ENCODE data around the gene ZNF445.
"Not testable (repeated sequence)": the region's sequence is repeated elsewhere in the genome, so short reads cannot be mapped to it uniquely, and the experiment has no call there.

The ZNF445 gene

DNA sequence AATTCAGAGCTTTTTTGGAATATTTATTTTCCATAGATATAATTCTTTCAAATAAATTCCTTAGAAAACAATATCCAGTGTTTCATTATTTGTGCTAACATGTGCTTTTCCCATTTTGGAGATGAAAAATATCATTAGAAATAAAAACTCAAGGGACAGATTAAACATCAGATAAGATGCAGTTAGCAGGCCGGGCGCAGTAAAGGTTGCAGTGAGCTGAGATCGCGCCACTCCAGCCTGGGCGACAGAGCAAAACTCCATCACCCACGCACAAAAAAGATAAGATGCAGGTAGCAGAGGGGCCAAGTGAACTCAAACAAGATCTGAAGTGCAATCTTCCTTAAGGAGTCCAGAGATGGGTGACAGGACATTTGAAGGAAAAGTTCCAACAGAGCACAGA, 48.0 kb downstream of the ZNF445 start:
- no peak for DNase-seq

DNA sequence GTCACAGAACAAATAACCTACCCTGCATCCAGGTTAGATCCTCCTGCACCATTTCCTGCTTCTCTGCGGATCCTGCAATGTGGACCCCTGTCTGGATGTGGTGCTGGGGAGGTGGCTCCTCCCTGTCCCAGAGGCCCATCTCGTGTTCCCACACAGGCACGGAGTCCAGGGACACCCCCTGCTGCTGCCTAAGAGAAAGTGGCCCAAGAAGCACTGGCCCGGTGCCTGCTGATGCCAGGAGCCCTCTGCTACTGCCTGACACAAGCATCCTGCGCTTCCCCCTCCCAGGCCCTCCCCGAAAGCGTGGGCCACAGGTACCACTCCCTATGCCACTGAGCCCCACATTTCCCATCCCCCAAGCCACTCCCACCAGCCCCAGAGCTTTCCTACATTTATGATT, 48.6 kb downstream of the ZNF445 start:
- no peak for DNase-seq

DNA sequence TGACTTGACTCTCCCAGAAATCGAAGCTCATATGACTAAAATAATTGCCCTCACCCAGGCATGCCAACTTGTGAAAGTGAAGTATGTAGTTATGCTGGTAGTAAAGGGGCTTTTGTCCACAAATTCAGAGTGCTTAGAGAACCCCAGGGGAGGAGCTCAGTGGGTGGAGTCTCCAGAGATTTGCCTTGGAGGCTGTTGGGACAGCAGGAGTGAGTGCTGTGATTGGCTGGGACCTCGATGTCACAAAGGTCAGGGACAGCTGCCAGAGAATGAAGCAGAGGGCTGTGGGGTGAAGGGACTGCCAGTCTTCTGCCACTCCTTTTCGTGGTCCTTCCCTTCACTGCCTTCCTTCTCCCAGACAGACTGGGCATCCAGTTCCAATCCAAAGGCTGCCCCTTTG, 49.8 kb downstream of the ZNF445 start:
- DNase-seq, result no peak

DNA sequence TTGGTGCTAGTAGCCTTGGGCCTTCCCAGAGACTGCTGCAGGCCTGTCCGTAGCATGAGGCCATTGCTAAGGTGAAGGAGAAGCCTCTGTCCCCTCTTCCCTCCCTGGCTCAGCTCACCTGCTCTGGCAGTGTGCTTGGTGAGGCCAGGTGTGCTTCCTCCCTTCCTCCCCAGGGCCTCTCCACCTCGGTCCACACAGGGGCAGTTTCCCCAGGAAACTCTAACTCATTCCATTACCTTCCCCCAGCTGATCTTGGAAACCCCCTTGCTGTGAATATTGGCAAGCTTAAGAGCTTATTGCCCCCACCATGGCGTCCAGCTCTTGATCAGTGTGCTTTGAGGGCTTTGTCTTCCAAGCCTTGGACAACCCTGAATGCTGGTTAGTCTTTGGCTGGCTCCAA, 52.7 kb downstream of the ZNF445 start:
- DNase-seq, result no peak

DNA sequence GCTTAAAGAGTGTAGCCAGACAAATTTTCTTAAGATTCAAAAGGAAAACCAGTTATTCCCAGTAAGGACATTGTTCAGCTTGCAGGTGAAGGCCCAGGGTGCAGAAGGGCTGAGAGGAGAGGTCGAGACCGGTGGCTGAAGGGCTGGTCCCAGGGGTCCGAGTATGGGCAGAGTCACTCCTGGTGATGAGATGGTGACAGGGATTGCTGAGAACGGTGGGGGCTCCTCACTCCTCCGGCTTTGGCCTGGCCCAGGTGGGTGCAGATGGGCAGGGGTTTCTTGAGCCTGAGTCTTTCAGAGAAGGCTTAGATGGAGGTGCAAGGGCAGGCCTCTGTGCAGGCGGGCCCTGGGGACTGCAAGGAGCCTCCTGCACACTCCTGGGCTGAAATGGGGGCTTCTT, 56.2 kb downstream of the ZNF445 start:
- no peak for DNase-seq

DNA sequence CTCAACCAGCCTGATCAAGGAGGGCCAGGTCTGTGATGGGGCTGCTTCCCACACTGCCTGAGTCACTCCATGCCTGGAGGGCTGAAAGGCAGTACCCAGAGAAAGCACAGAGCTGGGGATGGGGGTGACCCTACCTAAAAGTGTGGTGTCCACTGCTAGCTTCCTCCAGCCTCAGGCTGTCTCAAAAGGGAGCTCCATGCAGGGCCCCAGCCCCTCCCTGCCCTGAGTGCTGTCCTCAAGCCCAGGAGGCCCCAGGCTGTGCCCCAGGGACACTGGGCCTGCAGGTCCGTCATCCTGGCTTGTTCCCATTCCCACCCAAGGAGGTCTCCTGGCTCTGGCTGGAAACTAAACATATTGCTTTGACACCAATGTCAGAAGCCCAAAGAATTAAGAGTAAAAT, 56.8 kb downstream of the ZNF445 start:
- no peak for DNase-seq

DNA sequence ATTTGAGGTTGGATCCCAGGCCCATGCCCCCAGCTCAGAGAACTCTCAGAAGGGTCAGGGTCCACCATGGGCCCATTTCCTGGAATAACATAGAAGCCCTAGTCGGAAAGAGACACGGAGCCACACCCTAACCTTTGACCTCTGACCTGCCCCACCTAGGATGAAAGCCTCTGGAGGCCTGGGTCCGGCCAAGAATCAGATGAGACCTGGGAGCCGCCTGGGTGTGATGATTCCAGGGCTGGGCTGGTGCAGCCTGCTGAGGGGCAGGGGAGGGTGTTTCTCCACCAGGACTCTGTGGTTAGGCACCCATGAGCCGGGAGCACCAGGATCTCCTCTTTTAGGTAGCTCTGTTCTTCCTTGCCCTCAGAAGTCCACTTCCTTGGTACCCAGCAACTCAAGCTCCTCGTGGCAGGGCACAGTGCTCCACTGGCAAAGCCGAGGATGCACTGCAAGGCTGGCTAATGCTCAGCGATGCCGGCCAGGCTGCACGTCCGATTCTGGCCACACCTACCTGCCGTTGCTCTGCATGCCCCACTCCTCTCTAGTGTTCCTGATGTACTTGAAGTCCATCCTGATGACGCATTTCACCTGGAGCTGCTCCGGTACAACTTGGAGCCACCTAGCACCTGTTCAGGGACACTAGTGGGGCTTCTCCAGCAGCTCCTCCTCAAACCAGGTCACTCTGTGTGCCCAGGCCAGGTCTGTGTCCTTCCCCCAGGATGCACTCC, 57.4 kb downstream of the ZNF445 start:
- no peak for DNase-seq

DNA sequence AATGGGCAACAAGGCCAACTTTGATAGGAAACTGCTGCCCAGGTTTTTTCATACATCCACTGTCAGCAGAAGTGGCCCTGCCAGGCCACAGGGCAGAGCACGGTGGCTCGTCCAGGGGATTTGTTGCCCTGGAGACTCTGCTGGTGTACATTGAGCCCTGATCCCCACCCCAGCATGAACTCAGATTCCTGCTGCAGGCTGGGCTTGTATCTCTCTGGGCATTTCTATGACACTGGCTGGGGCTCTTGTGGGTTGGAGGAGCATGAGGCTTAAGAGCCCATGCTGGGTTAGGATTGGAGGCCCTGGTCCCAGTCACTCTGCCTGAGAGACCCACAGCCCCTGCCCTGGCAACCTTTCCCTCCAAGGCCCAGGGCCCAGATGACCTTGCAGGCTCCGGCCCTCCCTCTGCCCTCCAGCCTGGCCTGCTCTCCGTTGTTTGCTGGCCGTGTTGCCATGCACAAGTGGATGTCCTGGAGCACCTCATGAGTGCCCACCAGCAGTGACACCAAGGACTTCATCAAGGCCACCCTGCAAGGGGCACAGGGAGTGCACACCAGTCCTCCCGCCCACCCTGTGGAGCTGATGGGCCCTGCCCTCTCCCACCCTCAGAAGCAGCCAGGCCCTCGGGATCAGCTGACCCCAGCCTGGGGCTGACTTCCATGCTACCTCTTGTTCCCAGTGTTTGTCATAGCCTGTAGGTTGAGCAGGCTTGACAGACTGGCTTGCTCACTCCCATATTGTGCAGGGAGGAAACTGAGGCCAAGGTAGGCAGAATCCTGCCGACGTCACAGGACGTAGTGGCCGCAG, 58.2 kb downstream of the ZNF445 start:
- DNase-seq, result no peak

DNA sequence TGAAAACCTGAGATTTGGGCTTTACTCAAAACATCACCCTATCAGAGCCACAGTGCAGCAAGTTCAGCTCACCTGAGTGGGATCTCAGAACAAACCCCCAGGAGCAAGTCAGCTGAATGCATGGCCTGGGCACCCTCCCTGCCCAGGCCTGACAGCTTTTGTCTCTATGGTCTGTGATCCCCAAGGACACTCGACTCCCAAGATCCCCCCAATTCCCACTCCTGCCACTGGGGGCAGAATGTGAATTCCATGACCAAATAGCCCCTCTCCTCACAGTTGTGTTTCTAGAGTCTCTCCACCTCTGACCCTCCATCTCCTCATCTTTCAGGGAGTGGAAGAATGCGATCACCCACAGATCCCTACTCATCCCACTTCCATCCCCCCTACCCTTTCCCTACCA, 58.9 kb downstream of the ZNF445 start:
- DNase-seq, result no peak

DNA sequence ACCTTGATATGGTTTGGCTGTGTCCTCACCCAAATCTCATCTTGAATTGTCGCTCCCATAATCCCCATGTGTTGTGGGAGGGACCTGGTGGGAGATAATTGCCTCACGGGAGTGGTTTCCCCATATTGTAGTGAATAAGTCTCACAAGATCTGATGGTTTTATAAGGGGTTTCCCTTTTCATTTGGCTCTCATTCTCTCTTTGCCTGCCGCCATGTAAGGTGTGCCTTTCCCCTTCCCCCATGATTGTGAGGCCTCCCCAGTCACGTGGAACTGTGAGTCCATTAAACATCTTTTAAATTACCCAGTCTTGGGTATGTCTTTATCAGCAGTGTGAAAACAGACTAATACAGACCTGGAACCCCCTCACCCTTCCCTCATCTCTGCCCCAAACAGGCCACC, 59.4 kb downstream of the ZNF445 start:
- not testable (repeated sequence) for DNase-seq

DNA sequence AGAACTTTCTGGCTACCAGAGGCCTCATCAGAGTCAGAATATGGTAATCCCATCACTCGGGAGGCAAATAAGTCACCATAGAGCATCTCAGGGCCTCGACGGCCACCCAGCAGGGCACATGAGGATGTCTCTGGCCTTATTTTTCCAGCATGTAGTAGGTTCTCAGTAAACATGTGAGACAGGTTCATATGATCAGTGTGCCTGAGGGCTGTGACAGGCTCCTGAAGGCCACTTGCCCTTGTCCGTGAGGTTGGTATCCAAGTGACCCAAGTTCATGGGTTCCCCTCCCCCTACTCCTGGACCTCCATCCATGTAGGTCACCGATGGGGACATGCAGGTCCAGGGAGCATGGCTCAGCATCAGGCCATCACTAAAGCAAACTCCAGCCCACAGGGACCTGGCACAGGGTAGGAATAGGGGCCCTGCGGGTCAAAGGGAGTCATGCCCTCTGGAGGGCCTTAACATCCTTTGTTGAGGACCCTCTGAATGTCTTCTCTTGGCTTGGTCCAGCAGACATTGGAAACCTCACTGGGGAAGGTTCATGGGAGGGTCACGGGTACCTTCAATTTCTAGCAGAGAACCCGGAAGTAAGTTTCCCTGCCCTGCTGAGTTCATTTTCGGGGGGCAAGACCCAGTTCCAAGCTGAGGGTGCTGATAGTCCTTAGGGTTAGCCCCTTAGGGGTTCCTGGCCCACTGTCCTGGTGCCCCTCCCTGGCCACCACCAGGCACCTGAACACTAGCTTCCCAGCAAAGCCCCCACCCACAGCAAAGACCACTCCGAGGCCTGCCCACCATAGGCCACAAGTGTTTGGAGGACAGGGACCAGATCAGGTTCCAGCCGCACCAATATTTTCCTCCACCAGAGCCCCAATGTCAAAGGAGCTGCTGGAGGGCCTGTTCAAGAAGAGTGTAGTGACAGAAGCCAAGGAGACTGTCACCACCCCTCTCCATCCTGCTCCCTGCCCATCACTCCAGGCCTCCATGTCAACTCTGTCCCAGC, 61.1 kb downstream of the ZNF445 start:
- DNase-seq, result no peak

DNA sequence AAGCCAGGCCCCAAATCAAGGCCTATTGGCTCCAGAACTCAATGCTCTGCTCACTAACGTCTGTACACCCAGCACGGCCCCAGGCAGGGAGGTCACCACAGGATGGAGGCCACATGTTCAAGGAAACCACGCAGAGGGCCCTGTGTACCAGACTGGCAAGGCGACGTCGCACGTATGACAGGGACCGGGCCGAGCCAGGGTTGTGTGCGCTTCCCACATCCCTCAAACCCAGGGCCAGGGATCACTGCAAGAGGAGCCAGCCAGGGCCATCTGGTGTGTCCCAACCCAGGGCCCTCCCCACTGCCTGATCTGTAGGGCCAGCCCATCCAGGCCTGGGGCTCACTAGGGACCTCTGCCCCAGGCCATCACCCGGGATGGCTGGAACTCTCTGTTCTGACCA, 62.0 kb downstream of the ZNF445 start:
- no peak for DNase-seq

DNA sequence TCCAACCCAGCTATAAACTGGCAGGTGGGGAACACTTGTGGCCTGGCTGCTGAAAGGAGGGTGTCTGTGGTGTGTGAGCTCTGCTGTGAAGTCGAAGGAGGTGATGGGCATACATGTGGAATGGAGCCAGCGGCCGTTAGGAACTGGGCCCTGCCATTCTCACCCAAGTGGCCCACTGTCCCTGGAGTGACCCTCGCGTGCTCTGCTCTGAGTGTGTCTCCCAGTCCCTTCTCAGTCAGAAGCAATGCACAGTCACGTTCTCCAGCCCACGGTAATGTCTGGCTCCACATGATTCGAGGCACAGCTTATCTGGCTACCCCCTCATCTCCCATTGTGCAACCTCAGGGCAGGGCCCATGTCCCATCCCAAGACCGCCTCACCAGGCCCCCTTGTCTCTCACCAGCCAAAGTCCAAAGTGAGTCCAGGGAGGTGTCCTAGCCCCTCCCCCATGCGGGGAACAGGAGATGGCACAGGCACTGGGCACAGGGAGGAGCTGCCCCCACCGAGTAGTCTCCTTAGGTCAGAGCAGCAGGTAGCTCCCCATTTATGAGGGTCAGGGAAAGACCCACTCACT, 62.9 kb downstream of the ZNF445 start:
- no peak for DNase-seq

DNA sequence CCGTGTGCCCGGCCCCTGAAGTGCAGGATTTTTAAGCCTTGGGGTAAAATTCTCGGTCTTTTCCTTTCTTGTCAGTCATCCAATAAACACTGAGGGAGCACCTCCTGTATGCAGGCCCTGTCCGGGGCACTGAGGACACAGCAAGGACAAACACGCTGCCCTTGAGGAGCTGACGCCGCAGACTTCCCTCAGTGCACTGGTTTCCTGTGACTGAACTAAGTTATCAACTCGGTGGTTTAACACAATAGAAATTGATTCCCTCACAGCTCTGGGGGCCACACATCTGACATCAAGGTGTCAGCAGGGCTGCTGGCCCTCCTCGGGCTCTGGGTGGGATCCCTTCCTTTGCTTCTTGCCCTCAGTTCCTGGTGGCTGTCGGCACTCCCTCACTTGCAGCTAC, 65.1 kb downstream of the ZNF445 start:
- no peak for DNase-seq

DNA sequence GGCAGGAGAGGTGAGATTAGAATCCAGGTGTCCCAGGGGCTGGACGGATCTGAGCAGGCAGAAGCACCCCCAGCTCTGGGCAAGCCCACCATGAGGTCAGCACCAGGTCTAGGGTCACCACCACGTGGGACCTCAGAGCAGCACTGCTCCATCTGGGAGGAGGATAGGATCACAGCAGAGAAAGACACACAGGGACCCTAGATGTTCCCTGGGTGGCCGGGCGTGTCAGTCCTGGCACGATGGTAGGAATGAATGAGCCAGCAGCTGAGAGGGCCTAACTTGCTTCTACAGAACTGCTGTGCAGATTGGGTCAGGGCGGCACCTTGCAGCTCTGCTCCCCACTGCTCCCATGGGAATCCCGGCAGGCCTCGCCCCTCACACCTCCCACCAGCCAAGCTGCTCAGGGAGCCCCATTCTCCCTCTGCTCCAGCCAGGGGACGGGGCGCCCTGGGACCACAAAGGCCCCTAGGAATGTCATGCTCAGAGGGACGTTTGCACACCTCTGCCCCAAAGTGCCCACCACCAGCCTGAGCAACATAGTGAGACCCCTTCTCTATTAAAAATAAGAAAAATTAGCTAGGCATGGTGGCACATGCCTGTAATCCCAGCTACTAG, 66.3 kb downstream of the ZNF445 start:
- DNase-seq, result no peak

DNA sequence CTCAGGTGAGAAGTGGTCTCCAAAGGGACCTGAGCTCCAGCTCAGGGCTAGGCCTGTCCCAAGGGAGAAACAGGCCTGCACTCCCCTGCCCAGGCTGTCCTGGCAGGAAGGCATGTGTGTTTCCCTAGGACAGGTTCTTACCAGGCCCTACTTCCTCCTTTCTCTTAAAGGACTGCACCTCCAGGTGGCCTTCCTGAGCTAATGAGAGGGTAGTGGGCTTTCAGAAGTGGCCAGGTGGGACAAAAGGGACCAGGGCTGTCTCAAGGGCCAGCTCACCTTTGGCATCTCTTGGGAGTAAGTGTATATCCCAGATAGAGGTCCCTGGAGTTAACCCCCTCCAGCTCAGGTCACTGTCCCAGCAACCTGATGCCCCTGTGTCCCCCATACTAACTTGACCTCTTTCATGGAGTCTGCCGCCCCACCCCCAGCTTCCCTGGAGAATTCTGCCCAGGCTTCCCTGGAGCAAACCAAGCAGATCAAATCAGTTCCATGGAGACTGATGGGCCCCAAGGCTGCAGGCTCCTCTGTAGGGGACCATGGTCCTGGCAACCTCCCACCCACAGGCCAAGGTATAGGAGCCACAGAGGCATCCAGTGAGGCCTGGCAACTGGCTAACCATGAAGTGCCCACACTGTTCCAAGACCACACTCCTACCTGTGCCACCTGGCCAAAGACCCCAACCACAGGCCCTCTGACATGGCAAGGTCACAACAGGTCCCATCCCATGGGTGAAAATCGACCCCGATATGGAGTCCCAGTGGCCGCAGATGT, 67.6 kb downstream of the ZNF445 start:
- no peak for DNase-seq

DNA sequence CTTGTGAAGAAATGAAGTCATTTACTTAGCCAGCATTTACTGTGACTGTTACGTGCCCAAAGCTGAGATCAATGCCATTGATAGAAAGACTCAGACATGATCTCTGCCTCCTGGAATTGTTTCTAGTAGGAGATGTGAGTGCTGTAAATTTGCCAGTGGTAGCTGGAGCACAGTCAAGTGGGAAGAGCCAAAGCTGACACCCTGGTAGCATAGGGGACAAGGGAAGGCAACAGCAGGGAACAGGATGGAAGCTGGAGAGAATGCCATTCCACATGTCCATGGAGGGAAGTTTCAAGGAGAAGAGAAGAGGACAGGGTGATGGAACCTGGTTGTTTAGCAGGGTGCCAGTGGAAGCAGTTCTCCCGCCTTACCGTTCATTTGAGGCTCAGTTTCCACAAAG, 74.9 kb downstream of the ZNF445 start:
- no peak for DNase-seq

DNA sequence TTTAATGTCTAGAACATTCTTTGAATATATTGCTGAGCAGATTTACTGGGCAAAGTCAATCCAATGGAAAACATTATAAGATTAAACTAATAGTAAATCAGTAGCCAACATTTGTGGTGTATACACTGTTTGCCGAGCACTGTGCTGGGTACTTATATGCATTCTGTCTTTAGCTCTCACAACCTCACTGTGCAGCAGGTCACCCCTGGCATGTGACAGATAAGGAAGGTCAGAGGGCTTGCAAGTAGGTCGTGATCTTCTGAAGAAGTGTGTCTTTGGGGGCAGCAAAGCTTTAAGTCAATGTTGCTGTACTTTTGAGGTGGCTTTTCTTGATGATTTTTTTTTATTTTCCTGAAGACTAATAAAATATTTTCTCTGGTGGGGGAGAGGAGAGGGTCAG, 76.7 kb downstream of the ZNF445 start:
- no peak for DNase-seq

DNA sequence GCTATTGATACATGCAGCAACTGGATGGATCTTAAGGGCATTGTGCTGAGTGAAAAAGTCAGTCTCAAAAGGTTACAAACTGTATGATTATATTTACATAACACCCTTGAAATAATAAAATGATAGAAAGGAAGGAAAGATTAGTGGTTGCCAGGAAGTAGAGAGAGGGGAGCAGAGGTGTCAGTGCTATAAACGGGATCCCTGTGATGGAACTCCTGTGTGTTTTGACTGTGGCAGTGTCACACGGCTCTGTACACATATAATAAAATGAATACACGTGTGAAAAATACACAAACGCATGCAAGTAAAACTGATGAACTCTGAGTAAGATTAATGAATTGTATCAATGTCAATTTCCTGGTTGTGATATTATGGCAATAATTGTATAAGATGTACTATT, 78.6 kb downstream of the ZNF445 start:
- DNase-seq, result no peak

DNA sequence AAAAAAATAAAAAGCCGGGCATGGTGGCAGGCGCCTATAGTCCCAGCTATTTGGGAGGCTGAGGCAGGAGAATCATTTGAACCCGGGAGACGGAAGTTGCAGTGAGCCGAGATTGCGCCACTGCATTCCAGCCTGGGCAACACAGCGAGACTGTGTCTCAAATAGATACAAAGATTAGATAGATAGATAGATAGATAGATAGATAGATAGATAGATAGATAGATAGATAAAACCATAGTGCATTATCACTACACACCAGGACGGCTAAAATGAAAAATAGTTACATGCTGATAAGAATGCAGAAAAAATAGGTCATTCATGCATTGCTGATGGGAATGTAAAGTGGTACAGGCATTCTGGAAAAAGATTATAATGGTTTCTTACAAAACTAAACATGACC, 79.2 kb downstream of the ZNF445 start:
- not testable (repeated sequence) for DNase-seq
